Stimulated activated CD4-positive, alpha-beta T cell treated with anti-CD3 and anti-CD28 coated beads, TNF-alpha, amount 100 ng/mL, for 48 hours (primary cell): ENCODE data around the gene CCDC167.

Experiments
- DNase-seq, 3 donors: peaks; one replicate each; pipeline ENCODE4 v3.0.0-alpha.2; 2020; ENCODE audit warnings: low read depth in 3 of 3

CCDC167 gene

GRCh38 chr6:37499433-37500293 lies at the start of gene CCDC167:
TSS of gene CCDC167 (minus strand) at chr6:37499893. CDS start at chr6:37499863, 30 bp downstream.
- peak; percentile 96 to 99 (median 98) for DNase-seq

- DNase-seq, result no peak
Measured at GRCh38 chr6:37549154-37549553, 49.5 kb upstream of the CCDC167 start.

GRCh38 chr6:37548067-37548674 lies 48.5 kb upstream of the CCDC167 start:
- DNase-seq, result no peak

GRCh38 chr6:37547564-37548061 lies 47.9 kb upstream of the CCDC167 start:
- DNase-seq, result no peak

GRCh38 chr6:37546141-37546871 lies 46.6 kb upstream of the CCDC167 start:
- DNase-seq, result no peak

- DNase-seq, result no peak
Measured at GRCh38 chr6:37544530-37544929, 44.8 kb upstream of the CCDC167 start.

- DNase-seq, result no peak
Measured at GRCh38 chr6:37543361-37543760, 43.7 kb upstream of the CCDC167 start.

- no peak for DNase-seq
Measured at GRCh38 chr6:37541346-37541745, 41.7 kb upstream of the CCDC167 start.

- DNase-seq, result no peak
Measured at GRCh38 chr6:37540390-37540789, 40.7 kb upstream of the CCDC167 start.

GRCh38 chr6:37540029-37540352 lies 40.3 kb upstream of the CCDC167 start:
- DNase-seq, result no peak

- no peak for DNase-seq
Measured at GRCh38 chr6:37539171-37540028, 39.7 kb upstream of the CCDC167 start.

GRCh38 chr6:37538107-37538506 lies 38.4 kb upstream of the CCDC167 start:
- no peak for DNase-seq

- DNase-seq, result no peak
Measured at GRCh38 chr6:37537548-37537947, 37.9 kb upstream of the CCDC167 start.

- DNase-seq, result no peak
Measured at GRCh38 chr6:37536491-37537190, 36.9 kb upstream of the CCDC167 start.

GRCh38 chr6:37535759-37536490 lies 36.2 kb upstream of the CCDC167 start:
- DNase-seq, result no peak

GRCh38 chr6:37535428-37535758 lies 35.7 kb upstream of the CCDC167 start:
- DNase-seq, result no peak

GRCh38 chr6:37534893-37535292 lies 35.2 kb upstream of the CCDC167 start:
- no peak for DNase-seq

- DNase-seq, result no peak
Measured at GRCh38 chr6:37532122-37532521, 32.4 kb upstream of the CCDC167 start.

GRCh38 chr6:37531437-37532036 lies 31.8 kb upstream of the CCDC167 start:
- no peak for DNase-seq

- DNase-seq, result no peak
Measured at GRCh38 chr6:37531026-37531425, 31.3 kb upstream of the CCDC167 start.
